Fibroblast of gingiva (primary cell): ENCODE measurements around the gene RSBN1L.
"Not testable (repeated sequence)": the region's sequence is repeated elsewhere in the genome, so short reads cannot be mapped to it uniquely, and the experiment has no call there.

Experiments used
- DNase-seq: peaks from one replicate; pipeline ENCODE4 v3.0.0-alpha.2; 2011; ENCODE audit warnings: low read depth

The RSBN1L gene

DNA sequence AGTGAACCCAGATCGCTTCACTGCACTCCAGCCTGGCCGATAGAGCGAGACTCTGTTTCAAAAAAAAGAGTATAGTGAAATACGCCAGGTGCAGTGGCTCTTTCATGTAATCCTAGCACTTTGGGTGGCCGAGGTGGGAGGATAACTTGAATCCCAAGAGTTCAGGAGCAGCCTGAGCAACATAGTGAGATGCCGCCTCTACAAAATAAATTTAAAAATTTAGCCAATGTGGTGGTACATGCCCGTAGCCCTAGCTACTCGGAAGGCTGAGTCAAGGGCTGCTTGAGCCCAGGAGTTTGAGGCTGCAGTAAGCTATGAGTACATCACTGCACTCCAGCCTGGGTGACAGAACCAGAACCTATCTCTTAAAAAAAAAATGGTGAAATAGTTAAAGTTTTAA is 74.1 kb downstream of the RSBN1L start:
- DNase-seq, result no peak

DNA sequence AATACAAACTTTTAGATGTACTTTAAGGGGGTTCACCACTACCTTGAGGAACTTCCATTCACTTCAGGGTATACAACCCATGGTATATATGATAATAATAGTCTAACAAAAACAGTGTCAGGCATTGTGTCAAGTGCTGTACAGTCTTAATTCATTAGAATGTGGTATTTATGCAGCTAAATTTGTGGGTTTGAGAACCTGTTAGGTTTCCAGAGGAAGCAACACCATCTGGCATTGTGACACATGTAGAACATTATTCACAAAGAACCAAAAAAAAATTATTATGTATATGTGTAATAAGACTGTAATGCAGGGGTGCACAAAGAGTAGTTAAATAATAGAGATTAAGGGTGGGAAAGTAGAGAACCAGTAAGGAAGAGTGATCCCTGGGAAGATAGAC is 75.6 kb downstream of the RSBN1L start:
- DNase-seq, result no peak

DNA sequence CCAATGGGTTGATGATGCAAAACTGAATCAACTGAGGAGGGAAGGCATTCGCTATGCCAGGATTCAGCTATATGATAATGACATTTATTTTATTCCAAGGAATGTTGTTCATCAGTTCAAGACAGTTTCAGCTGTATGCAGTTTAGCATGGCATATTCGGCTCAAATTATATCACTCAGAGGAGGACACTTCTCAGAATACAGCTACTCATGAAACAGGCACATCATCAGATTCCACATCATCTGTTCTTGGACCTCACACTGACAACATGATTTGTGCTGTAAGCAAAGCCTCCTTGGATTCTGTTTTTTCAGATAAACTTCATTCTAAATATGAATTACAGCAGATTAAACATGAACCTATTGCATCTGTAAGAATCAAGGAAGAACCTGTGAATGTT is 82.3 kb downstream of the RSBN1L start:
- no peak for DNase-seq

DNA sequence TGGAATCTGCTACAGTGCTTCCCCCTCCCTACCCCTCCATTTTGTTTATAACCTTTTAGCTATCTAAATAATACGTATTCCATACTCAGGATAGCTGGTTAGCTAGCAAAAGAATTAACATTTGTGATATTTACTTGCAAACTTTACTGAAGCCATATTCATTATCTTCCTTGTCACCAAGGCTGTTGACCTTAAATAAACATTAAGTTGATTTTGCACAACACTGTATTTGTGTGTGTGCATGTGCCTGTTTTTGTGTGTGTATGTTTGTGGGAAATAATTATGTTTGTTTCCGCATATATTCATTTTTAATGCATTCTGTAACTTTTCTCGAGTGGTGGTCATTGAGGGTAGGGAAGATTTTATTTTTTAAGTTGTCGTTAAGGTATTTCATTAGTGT is 86.1 kb downstream of the RSBN1L start:
- DNase-seq, result no peak

DNA sequence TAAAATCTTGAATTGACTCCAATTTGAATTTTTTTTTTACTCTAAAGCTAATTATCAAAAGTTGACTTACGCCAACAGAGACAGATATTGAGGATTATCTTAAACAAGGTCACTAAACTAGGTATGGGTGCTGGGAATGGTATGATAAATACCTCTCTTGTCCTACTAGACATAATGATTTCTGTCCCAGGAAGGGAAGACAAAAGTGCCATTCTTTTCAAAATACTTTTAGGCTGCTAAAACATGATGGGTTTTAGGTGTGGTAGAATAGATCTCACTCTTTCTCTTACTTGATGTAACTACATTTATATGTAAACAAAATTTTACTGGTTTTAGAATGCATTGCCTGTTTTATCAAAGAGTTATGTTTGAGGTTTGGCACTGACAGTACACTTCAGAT is 86.9 kb downstream of the RSBN1L start:
- no peak for DNase-seq

DNA sequence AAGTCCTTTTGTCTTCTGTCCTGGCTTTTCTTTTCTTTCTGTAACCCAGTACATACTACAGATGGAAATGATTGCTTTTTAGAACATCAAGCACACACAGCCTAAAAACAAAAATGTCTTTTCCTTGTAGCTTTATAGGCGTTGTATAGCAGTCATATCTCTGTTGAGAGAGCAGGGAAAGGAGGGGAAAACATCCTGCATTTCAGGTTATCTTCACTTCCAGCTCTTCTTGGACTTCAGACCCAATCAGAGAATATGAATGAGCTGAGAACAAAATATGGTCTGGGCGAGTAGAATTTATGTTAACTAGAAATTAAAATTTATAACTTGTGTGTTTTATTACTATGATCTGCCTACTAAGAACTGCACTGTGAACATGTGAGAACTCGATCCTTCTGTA is 87.3 kb downstream of the RSBN1L start:
- no peak for DNase-seq

DNA sequence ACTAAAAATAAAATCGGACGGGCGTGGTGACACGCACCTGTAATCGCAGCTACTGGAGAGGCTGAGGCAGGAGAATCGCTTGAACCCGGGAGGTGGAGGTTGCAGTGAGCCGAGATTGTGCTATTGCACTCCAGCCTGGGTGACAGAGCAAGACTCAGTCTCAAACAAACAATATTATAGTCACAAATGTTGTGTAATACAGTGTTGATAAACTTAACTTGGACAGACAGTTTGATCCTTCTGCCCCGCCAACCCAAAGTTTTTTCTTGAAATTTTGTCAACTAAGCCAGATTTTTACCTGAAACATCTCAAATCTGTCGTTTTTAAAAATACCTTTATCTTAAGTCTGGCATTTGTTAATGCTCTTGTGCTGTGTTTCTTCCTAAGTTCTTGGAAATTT is 88.2 kb downstream of the RSBN1L start:
- not testable (repeated sequence) for DNase-seq

DNA sequence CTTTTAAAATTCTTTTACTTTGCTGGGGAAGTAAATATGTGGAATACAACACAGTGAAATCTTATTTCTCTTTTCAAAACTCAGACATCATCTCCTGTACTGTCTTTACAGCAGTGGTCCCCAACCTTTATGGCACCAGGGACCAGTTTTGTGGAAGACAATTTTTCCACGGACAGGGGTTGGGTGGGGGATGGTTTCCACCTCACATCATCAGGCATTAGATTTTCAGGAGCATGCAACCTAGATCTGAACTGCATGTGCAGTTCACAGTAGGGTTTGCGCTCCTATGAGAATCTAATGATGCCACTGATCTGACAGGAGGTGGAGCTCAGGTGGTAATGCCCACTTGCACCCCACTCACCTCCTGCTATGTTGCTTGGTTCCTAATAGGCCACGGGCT is 89.8 kb downstream of the RSBN1L start:
- DNase-seq, result no peak

DNA sequence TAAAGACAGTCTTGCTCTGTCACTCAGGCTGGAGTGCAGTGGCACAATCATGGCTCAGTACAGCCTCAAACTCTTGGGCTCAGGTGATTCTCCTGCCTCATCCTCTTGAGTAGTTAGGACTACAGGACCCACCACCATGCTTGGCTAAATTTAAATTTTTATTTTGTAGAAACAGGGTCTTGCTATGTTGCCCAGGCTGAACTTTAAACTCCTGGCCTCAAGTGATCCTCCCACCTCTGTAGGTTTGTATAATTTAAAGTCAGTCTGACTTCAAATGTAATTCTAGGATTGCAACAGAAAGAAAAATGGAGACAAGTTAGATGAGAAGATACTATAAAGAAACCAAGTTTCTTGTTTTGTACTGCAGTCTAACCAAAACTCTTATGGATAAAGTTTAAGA is 90.5 kb downstream of the RSBN1L start:
- DNase-seq, result no peak

DNA sequence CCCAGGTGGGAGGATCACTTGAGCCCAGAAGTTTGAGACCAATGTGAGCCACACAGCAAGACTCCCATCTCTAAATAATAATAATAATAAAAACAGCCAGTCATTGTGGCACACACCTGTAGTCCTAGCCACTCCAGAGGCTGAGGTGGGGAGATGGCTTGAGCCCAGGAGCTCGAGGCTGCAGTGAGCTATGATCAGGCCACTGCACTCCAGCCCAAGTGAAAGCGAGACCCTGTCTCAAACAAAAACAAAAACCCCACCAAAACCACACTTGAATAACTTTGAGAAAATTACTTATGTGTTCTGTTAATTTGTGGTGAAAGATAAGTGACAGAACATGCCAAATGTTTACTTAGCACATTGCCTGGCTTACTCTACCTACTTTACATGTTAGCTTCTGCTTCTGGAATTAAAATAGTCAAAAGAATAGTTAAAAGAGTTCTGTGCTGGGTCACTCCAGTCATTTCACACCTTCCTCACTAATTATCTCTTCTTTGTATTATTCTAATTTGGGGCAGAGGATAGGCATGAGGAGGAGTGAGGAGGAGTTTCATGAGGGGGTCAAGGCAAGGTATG is 92.2 kb downstream of the RSBN1L start:
- no peak for DNase-seq

DNA sequence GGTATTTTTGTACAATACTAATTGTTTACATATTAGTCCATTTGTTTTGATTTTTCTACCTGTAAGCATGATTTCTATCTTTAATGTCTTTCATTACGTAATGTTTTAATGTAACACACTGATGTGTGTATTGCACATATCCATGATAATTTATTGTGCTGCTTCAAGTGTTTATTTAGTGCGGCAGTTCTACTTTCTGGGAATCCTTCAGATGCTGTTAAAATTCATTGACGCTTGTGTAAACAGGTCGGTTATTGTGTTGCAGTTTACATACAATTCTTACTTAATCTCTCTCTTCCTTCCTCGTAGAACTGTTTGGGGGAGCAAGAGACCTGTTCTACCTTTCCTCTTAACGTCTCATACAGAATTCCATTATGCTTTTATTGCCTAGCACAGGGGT is 95.1 kb downstream of the RSBN1L start:
- DNase-seq, result no peak

DNA sequence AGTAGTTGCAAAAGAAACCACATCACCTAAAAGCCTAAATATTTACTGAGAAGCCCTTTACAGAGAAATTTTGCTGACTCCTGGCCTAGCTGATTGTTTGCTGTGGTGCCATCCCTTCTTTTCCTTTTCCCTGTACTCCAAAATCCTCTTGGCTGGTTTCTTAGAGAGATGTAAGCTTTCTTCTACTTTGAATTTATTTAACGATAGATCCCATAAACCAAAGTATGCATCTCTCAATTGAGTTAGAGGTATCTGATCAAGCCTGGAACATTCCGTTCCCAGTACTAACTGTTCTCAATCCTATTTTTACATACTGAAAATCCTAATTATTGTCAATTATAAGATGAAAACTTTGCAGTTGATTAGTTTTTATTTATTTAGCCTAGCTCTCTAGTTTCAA is 95.7 kb downstream of the RSBN1L start:
- DNase-seq, result peak; percentile 1

DNA sequence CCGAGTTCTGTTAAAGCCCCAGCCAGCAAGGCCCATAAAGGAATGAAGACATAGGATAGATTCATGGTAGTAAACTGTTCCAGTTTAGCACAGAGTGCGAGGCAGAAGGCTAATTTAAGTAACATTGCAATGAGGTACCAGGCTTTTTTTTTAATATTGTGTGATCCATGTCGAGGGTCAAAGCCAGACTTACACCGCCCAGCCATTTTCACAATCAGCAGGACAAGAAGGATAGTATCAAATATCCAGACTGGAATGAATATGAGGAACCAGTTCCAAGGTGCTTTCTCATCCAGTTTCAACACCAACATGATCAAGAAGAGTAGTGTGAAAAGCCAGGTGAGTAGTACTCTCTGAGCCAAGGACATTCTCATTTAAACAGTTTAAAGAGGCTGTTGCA is 97.7 kb downstream of the RSBN1L start:
- peak; percentile 73 for DNase-seq

DNA sequence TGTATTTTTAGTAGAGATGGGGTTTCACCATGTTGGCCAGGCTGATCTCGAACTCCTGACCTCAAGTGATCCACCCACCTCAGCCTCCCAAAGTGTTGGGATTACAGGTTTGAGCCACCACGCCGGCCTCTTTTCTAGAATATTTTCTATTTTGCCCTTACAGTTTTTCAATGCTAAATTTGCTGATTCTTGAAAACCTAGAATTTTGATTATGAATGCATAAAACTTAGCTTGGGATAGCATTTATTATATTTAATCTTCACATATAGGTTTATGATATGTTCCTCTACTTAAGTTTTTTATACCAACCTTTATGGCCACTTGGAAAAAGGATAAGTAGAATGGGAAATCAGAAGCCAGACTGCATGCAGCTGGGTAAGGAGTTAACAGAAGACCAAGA is 99.8 kb downstream of the RSBN1L start:
- no peak for DNase-seq

DNA sequence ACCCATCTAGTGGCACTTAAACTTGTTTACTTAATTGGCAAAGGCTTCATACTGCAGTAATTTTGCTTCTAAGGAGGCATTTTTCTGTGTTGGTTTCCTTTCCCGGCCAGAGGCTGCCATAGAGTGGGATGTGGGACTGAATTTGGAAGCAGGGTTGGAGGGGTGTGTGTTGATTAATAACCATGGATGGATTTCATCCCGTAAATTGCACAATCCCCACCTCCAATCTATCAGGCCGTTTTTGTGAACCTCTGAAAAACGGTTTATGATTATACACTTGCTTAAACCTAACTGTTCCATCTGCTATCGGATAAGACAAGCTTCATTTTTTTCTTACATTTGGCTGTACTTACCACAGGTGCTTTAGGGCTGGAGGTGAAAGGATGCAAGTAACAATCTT is 100.7 kb downstream of the RSBN1L start:
- no peak for DNase-seq

DNA sequence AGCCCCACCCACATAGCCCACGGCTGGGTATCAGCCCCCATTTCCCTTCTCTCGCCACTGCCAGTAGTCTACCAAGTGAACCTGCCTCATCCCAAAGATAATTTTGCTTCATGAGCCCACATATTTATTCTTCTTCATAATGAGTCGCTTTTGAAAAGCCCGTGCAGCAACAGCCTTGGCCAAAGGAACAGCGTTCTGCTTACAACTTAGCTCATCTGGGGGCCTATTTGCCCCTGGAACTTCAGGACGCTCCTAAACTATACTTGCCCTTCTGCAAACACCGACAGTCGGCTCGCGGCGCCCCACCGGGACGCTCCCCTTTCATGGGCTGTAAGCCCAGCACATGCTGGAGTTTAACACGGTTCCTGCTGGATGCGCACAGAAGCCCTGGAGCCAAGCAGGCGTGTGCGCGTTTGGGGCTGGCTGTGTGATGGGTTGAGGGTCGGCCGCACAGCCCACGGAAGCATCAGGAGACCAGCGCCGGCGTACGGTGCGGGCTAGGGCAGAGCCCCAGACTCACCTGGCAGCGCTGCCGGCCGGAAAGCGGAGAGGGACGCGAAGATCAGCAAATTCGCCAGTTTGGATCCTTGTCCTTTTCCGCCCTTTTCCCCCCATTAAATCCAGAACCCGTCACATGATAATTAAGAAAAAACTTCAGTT is 101.6 kb downstream of the RSBN1L start:
- no peak for DNase-seq

DNA sequence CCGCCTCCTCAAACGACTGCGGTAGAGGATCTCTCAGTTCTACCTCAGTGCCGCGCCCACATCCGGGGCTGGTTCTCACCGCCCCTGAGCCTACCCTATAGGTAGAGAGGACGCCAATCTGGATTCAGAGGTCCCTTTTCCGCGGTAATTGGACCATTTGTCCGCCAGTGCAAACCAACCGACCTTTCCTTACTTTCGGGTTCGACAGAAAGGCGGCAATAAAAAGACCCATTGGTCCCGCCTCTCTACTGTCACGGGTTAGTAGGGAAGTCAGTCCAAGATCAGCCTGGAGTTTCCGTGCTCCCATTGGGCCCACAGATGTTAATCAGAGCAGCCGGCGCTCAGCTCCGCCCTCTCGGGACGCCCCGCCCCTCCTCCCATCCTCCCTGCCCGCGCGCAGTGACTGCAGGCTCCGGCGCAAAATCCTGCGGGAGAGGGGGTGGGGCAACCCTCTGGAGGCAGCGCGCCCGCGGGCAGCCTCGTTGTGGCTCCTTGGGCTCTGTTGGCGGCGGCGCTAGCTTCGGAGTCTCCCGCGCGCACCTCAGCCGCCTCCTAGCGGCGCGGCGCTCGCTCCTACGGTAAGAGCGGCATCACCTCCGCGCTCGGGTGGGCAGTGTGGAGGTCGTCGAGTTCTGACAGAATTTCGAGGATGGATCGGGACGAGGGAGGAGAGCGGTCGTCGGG is 102.3 kb downstream of the RSBN1L start, which contains the start of the genes PHTF2 and TMEM60:
TSS of gene PHTF2 (plus strand) at position 380 of the 684 bp plus-strand sequence.
TSS of gene TMEM60 (minus strand) at position 41 of the 684 bp plus-strand sequence. CDS start 4,061 bp downstream, outside the sequence.
- DNase-seq, result peak; percentile 100

DNA sequence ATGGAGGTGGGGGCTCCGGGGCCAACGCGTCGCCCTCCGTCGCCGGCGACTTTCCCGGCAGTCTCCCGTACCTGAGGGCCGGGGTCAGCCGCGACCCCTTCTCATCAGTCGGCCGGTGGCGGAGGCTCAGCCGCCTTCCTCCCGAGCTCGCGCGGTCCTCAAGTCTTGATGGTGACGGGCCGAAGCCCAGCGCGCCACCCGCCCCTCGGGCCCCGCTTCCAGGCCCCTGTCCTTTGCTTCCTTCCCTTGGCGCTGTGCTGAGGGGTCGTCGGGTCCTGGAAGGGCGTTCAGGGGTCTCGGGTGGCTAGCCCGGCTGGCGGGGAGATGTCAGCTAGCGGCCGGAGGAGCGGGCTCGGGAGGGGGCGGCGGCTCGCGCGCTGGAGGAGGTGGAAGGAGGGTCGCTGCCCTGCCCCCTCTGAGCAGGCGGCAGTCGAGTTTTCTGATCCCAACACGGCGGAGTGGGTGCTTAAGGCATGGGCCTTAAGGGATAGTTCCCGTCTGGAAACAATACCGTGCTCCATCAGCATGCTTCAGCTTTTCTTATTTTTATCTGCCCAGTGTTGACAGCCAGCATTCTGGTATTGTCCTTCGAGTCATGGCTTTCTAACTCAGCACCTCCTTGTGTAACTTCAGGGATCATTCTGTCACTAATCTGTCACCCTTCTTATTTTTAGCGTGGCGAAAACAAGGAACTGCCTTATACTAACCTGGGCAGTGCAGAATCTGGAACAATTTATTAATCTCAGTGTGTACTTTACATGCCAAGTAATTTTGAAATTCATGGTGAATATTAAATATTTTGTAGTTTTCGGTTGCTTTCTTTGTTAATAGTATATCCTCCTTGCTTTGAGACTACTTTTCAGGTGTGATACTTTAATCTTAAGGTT is 103.1 kb downstream of the RSBN1L start:
- peak; percentile 7 for DNase-seq

DNA sequence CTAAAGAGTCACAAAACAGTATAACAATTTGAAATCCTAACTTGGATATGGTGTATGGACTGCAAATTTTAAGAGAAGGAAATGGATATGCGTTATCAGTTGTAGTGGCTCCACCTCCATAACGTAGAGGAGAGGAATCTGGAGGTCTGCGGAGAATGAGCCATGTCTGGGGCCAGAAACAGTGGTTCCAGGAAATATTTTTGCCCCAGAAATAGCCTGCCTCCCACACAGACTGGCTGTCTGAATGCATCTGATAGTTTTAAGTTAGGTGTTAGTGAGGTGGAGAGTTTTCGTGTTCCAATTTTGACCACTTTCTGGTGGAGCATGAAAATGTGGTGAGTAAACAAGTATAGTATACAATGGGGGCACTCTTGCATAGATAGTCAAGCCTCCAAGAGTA is 103.9 kb downstream of the RSBN1L start:
- no peak for DNase-seq

DNA sequence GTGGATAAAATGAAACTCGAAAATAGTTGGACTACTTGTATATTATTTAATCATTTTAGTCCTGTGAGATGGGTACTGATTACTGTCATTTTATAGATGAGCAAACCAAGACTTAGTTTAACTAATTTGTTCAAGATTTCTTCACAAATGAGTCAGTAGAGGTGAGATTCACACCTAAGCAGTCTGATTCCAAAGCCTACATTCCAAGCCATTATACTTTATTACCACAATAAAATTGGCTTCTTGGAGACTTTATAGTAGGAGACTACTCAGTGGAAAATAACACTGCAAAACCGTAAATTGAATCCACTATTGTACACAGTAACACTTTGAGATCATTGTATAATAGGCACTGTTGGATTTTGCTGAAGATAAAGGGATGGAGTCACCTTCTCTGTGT is 104.5 kb downstream of the RSBN1L start:
- DNase-seq, result no peak

DNA sequence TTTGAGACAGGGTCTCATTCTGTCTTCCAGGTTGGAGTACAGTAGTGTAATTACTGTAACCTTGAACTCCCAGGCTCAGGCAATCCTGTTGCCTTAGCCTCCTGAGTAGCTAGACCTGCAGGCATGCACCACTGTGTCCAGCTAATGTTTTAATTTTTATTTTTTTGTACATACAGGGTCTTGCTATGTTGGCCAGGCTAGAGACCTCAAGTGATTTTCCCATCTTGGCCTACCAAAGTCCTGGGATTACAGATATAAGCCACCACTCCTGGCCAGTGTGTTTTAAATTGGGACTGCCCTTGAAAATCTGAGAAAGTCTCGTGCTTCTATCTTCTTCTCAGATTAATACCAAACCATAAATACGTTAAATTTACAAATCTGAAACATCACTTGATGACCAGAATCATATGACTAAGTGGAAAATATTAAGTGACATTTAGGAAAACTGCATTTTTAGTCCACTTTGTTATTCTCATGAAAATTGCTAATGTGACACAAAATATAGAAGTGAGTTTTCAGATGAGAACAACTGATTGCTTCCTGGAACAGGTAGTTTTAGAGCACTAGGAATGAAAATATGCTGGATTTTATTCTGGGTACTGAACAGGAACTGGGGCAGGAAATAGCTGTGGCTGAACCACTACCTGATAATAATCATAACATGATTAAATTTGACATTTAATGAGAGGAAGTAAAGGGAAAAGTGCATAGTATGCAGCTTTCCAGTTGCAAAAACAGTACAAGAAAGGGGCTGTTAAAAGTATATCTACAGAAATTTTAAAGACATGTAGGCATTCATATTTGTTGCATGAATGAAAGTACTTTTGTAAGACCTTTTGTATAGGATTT is 106.5 kb downstream of the RSBN1L start:
- DNase-seq, result no peak

DNA sequence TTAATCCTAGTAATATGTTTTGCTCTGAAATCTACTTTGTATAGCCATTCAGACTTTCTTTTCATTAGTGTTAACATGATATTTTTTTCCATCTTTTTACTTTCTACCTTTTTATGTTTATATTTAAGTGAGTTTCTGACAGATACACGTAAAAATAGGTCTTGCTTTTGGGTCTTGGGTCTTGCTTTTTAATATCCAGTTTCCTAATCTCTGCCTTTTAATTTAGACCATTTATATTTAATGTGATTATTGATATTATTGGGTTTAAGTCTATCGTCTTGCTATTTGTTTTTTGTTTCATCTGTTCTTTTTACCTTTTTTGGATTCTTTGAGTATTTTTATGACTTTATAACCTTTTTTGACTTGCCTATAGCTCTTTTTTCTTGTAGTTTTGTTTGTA is 110.2 kb downstream of the RSBN1L start:
- DNase-seq, result no peak
